Midbrain (tissue), 1 donor: Measurements from ENCODE around the gene STK17A.

Experiments
- DNase-seq: peaks from one replicate; lab custom pipeline; 2025; lab: John Stamatoyannopoulos, UW

STK17A gene

DNA sequence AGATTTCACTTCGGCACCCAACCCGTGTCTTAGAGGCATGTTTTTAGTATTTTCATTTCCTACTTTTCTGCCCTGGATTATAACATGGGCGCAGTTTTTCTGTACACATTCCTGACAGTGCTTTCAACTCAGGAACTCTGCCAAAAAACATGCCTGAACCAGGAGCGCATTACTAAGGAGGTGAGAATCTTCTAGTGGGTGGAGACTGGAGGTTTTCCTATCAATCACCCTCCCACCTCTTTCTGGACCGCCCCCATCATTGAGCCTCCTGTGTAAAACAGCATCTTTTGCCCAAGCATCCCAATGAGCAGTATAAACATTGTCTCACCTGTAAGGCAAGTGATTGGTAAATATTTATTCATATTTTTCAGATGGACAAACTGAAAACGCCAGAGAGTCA, 53.2 kb downstream of the STK17A start:
- DNase-seq, result no peak

DNA sequence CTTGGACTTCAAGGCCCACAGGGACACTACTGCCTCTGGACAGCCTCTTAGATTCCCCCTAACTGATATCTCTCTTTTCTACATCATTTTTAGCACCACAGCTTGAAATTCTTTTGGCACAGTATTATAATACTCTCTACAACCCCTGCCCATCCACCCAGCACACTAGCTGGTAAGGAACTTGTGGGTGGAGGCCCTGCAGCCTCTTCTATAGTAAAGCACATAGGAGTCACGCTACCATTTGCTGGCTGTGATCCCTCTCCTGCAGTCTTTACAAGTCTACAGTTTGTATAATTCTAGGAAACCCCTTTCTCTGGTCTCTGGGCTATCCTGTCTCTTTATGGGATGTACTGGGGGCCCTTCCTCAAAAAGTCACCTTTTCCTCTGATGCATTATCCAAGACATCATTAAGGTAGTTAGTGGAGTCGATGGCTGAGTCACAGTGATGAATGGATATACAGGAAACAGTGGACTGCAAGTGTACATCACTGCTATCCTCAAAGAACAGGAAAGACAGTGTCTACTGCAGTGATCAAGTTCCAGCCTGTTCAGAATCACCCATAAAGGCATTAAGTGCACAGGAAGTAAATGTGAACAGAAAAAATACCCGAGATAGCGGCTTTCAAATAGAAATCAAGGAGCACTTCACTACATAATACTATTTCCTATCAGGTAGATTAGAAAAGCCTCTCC, 54.4 kb downstream of the STK17A start:
- DNase-seq, result no peak

- no peak for DNase-seq
These were observed 57.1 kb downstream of the STK17A start for GRCh38 chr7:43639858-43640491.

DNA sequence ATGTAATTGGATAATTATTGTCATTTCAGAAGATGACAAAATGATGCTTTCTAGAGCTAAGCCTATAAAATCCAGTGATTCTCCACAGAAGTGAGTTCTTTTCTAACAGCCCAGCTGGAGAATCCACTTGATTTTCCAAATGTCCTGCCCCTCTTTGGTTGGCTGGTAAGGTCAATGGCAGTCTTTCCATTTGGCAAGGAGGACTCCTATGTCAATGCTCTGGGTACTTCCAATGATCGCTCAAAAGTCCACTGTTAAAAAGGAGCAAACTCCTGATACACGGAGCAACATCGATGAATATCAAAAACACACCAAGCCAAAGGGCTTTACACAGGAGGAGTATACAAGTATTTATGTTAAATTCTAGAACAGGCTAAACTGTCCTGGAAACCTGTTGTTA, 57.8 kb downstream of the STK17A start:
- DNase-seq, result no peak

DNA sequence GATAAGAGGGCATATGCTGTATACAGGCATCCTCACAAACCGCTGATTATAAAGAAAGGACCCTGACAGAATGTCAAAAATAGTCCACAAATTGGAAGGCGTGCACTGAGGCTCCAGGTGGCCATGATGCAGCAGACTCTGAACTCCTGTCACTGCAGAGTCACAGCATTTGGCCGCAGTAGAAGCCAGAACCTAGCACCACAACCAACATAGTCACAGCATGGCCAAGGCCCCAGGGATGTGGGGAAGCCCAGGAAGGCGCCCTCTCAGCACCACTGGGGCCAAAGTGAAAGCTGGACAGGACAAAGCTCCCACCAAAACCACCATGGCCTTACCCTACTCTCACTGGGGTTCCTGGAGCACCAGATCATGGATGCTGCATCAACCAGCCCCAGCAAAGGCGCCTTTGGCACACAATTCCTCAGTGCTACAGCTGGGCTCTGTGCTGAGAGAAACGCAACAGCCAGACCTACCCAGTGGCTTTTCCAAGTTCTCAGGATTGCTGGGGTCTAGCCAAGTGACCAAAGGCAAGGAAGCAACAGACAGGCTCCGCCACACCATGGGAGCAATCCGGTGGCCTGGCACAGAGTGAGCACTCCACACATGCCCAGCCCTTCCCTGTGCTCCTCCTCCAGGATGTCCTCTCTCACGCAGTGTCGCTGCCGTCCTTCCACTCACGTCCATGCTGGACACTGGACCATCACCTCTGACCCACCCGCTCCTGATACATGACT, 60.2 kb downstream of the STK17A start:
- DNase-seq, result no peak

- DNase-seq, result no peak
These were observed 60.9 kb downstream of the STK17A start for GRCh38 chr7:43643846-43644245.

DNA sequence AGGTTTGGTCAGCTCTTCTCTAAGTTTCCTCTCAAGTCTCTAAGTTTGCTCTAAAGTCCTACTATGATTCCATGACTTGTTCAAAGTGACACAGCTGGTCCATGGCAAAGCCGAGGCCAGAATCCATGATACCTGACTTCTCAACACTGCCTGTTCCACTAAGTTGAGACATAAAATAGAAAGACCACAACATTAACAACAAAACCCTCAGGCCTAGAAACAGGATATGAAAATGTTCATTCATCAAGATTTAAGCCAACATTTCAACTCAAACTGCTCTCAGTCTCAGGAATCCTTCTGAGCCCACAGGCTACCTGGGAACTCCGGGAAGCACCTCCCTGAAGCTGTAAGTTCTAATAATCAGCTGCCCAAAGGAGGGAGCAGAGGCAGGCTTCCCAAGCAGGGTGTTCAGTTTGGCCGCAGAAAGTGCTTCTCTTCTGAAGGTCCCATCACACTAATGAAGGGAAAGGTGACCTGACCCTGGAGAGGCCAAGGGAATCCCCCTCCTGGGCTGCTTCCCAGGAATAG, 62.9 kb downstream of the STK17A start:
- DNase-seq, result no peak

GRCh38 chr7:43646603-43647338, 63.9 kb downstream of the STK17A start:
- DNase-seq, result peak; percentile 29

DNA sequence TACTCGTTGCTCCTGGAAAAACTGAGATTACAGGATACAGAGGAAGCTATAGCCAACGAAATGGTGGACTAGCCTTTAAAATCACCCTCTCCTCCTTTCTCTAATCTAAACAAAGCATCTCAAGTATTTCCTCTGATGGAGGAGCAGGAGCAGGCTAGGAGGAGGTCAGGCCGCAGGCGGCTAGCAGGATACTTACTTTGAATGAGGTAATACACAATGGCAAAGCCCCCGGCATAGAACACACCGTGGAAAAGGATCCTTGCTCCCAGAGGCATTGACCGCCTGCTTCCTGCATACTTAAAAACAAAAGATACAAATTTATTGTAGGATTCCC, 64.4 kb downstream of the STK17A start:
- no peak for DNase-seq

DNA sequence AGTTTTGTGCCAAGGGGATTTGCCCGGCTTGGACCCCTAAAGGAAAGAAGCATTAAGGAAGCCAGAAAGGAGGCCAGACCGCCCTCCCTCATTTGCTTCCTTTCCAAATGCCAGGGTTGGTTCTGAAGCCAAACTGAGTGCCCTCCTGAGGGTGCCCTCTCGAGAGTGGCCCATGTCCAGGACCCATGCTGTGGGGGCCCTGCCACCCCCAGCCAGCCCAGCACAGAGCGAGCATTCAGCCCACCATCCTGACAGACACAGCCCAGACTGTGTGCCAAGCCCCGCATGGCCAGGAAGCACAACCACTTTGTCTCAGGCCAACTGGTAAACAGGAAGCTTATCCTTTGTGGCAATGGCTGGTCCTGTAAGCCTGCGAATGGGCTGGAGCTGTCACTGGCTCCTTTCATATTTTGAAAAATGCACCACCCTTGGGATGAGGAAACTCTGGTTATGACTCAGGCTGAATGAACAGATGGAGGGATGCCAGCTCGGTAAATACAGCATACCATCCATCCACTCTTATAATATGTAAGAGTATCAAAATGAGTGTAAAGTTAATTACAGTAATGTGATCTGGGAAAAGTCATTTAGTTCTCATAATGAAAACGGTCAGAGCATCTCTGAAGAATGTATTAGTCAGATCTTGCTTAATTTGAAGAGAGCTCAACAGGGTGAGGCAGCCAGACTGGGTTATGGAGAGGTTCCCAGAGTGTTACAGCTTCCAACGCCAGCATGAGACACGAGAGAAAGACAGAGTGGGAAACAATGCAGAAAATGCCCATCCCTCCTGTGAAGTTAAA, 65.0 kb downstream of the STK17A start:
- DNase-seq, result peak; percentile 77

- DNase-seq, result peak; percentile 58
These were observed 65.8 kb downstream of the STK17A start for GRCh38 chr7:43648473-43649406.

DNA sequence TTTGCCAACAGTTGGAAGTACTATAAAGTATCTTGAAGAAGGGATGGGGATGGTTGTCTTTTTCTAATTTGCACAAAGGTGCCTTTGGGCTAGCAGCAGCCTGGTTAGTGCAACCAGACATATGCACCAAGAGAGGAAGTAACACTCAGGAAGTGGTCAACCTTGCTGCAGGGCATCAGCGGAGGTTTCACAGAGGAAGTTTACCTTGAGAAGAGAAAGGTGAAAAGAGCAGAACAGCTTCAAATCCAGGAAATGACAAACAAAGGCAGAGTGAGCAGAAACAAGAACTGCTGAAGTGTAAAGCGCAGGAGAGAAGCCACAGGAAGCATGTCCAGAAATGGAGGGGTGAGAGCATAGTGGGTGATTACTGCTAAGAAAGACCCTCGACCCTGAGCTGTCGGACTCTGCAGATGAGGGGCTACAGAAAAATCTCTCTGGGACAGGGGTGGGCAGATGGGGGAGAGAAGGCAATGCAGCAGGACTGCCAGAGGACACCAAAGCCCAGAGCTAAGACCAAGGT, 66.9 kb downstream of the STK17A start:
- DNase-seq, result no peak

- no peak for DNase-seq
These were observed 67.6 kb downstream of the STK17A start for GRCh38 chr7:43650457-43651052.

DNA sequence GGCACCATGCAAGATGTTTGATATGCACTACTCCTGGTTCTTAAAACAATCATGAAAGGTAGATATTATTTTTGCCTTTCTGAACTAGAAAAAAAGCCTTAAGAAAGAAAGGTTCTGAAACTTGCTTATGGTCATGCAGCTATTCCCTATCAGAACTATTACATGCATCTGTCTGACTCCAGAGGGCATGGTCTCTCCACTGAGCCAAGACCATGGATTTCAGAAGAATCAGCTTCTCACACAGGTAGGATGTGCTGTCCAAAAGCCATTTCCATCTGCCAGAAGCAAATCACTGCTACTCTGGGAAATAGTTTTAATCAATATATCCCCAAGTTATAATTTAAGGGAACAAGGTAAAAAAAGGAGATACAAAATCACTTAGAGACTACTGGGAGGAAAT, 69.5 kb downstream of the STK17A start:
- no peak for DNase-seq

GRCh38 chr7:43653466-43653865, 70.6 kb downstream of the STK17A start:
- DNase-seq, result no peak

DNA sequence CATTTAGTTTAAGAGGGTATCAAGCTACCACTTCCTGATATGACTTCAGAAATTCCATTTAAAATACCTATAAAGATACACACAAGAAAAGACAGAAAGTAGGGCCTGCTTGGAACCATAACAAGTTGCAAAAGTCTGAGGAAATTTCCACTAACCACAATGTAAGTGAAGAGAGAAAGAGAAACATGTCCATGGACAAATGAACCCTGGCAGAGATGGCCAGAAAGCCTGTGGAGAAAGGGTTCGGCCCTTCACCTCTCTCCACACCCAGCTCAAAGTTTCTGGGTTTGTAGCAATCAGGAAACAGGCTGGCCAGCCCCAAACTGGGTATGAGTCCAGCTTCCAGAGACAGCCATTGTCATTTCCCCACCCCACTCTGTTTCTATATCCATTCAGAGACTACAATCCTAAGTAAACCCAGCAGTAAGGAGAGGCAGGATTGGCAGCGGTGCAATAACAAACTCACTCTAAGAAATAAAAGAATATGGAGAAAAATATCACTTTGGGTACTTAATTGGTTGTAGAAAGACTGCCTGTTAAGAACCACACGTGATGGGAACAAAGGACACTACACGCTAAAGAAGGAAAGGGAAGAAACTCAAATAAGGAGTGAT, 71.1 kb downstream of the STK17A start:
- DNase-seq, result no peak

DNA sequence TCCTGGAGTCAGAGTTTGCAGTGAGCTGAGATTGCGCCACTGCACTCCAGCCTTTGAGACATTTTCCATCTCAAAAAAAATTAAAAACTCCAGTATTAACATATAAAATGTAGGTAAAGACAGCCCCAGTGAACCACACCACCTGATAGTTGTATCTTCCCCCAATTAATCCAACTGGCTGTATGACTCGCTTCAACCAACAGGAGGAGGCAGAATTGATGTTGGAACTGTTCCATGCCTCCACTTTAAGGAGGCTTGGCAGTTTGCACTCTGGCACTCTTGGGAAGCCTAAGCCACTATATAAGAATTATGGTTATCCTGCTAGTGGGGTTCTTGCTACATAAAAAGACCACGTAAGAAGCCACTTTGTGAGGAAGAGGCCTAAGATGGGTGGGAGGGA, 72.7 kb downstream of the STK17A start:
- DNase-seq, result no peak

DNA sequence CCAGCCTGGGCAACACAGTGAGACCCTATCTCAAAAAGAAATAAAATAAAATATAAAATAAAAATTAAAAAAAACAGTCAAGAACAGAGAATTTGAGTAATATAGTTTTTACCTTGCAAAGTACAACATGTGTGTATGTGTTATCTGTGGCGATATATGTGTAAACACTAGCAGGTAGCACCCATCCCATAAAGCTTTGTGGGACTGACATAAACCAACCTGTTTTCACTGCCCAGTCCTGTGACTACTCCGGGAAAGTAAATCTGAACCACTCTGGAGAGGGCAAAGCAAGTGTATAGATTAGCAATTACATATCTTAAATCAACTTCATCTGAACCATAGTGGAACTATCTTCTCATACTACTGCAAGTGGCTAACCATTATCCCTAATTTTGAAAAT, 74.1 kb downstream of the STK17A start:
- no peak for DNase-seq
